NK-92 treated with Interleukin-12 subunit alpha and Interleukin-12 subunit beta, amount 100 ng/mL, for 24 hours (cell line): ENCODE data around the gene EFNA2.

Source experiments
- DNase-seq: peaks from one replicate; lab custom pipeline; 2025; lab: John Stamatoyannopoulos, UW

EFNA2 gene

DNA sequence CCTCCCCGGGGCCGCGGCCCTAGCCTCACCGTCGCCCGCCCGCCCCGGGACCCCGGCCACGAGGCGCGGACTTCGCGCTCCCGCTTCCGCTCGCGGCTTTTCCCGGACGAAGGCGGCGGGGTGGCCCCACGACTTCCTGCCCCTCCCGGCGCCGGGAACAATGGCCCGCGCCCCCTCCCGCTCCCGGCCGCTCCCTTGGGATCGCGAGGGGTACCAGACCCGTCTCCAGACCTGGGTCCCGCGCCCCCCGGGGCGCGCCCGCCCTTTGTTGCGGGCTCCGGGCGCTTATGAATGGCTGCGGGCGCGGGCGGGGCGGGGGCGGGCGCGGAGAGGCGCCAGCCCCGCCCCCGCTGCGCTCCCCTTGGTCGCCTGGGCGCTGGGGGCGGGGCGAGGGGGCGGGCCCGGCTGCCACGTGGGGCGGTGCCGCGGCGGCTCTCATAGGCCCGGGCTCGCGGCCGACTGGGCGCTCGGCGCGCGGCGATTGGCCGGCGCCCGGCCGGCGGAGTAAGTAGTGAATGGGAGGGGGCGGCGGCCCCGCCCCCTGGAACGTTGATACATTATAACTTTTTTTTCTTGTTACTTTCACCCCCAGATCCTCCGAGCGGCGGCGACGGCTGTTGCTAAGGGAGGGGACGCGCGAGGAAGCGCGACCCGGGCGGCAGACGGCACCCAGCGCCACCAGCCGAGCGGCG is 36.2 kb upstream of the EFNA2 start:
- peak; percentile 89 for DNase-seq

DNA sequence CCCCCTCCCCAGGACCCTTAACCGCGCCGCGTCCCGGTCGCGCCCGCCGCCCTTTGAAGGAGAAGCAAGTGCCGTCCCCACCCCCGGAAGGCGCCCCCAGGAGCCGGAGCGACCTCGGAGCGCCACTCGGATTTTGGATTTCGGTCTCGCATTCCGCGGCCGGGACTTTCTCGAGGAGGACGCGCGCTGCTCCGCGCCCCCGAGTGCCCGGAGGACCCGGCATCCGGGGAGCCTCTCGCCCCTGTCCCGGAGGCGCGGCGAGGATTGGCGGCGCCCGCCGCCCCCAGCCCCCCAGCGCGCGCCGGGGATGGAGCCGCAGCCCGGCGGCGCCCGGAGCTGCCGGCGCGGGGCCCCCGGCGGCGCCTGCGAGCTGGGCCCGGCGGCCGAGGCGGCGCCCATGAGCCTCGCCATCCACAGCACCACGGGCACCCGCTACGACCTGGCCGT is 35.7 kb upstream of the EFNA2 start:
- DNase-seq = no peak

DNA sequence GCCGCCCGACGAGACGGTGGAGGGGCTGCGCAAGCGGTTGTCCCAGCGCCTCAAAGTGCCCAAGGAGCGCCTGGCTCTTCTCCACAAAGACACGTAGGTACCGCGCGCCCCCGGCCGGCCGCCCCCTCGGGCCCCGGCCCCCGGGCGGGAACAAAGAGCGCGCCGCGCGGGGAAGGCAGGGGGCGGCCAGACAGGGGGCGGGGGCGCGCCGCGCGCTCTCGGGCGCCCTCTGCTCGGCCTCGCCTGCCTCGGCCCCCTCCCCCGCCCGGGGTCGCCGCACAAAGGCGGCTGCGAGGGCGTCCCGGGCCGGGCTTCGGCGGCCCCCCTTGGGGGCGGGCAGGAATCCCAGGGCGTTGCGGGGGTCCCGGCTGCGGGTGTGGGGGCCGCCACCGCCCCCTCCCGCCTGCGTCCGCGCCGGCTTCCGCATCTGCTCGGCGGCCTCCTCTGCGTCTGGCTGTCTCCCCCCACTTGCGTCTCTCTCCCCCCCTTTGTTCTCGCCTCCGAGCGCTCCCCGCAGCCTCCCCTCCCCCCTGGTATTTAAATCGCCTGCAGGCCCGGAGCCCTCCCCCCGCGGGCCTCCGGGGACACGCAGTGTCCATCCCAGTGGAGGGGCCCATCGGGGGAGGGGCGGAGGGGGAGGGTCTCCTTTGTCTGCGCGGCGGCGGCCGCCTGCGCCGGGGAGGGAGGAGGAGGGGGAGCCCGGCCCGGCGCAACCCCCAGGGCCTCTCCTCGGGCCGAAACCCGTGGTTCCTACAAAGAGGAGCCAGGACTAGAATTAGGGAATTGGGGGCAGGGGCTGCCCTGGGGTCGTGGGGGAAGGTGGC is 35.0 kb upstream of the EFNA2 start:
- DNase-seq = peak; percentile 62

DNA sequence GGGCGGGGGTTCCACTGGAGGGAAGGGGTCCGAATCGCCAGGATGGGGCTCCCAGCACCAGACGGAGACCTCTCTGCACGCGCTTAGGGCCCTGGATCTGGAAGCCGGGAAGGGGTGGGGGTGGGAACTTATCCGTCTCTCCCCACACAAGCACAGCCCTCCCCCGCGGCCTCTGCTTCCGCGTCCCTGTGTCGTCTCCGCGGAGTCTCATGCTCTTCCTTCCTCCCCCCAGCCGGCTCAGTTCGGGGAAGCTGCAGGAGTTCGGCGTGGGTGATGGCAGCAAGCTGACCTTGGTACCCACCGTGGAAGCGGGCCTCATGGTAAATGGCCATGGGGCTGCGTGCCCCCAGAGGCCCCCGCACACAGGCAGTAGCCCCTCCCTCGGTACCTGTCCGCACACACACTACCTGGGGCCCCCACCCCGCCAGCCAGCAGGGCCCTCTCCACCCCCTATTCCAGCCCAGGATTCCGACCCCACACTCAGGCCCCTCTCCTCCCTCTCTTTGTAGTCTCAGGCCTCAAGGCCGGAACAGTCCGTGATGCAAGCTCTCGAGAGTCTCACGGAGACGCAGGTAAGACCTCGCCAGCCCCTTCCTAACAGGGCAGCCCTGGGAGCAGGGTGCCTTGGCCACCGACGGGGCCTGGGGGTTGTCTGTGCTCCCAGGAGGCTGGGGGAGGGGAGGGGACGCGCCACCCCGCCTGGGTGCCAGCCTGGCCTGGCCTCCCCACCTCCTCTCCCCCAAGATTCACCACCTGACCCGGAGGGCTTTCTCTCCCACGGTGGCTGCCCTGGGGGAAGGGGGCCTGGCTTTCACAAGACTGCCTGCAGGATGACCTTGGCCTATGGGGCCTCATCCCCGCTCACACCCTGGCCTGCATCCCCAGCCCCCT is 34.1 kb upstream of the EFNA2 start:
- peak; percentile 66 for DNase-seq

DNA sequence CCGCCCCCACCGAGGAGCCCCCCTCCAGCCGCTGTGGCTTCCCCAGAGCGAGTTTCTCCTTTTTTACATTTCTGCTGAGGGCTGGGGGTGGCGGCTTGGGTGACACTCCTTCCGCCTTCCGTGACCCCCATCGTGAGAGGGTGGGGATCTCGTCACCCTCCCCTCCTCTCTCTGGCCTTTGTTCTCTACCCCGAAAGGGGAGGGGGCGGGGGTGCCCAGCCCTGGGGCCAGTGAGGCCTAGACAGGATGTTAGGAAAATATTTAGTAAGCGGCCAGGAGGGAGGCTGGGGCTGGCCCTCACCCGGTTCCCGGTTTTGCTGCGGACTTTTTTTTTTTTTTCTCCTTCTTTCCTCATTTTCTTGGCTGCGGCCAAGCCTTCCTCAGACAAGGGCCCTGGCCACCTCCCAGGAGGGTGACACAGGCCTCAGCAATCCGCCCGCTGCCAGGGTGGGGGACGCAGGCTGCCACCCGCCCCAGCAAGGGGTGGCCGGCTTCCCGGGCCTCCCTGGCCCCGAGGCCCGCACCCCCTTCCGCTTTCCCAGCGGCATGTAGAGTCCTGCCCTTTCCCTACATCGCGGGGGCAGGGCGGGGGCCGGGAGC is 33.4 kb upstream of the EFNA2 start:
- peak; percentile 88 for DNase-seq

DNA sequence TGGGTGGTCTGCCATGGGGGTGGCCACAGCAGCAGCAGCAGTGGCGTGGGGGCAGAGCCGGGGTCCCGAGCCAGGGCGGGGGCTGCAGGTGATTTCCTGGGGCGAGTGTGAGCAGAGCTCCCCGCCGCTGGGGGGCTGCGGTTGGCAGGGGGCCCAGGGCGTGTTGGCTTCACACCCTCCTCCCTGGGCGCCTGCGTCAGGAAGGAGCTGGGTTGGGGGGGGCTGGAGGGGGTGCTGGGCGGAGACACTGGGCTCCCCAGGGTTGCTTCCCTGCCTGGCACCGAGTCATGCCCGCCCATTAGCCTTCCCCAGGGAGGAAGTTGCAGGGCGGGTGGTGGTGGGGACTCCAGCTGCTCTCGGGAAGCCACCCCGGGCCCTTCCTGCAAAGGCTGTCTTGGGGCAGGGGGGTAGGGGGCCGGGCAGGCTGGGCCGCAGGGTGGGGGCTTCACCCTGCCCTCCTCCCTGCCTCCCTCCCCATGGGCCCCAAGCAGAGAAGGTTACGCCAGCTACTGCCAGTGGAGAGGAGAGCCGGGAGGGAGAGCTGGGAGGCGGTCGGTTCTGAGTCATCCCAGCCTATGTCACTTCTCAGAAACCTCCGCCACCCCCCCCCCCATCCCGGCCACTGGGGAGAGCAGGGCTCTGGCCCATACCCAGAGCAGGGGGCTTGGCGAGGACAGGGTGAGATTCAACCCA is 32.7 kb upstream of the EFNA2 start:
- DNase-seq = peak; percentile 92

DNA sequence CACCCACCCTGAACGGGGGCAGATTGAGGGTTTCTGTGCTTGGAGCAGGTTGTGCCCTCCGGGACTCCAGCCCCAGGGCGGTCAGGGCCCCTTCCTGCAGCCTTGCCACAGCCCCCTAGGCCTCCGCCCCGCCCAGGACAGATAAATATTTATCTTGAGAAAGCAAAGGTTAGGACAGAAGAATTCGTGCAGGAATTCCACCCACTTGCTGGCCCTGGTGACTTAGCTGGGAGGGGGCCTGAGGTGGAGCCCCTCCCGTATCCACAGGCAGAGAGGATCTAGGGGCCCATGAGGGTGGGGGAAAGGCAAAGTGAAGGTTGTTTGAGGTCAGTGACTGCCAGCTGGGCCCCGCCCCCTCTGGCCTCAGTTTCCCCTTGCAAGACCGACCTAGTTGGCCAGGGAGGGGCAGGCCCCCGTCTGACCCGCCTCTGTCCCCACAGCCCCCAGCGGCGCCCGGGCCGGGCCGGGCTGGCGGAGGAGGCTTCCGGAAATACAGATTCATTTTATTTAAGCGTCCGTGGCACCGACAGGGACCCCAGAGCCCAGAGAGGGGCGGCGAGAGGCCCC is 32.1 kb upstream of the EFNA2 start:
- DNase-seq = no peak

DNA sequence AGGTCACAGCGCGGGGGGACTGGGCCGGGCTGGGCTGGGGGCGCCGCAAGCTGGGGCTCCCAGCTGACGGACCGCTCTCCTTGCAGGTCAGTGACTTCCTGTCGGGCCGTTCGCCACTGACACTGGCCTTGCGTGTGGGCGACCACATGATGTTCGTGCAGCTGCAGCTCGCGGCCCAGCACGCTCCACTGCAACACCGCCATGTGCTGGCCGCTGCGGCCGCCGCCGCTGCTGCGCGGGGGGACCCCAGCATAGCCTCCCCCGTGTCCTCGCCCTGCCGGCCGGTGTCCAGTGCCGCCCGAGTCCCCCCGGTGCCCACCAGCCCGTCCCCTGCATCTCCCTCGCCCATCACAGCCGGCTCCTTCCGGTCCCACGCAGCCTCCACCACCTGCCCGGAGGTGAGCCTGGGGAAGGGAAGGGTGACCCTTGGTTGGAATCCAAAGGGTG is 31.6 kb upstream of the EFNA2 start:
- no peak for DNase-seq

DNA sequence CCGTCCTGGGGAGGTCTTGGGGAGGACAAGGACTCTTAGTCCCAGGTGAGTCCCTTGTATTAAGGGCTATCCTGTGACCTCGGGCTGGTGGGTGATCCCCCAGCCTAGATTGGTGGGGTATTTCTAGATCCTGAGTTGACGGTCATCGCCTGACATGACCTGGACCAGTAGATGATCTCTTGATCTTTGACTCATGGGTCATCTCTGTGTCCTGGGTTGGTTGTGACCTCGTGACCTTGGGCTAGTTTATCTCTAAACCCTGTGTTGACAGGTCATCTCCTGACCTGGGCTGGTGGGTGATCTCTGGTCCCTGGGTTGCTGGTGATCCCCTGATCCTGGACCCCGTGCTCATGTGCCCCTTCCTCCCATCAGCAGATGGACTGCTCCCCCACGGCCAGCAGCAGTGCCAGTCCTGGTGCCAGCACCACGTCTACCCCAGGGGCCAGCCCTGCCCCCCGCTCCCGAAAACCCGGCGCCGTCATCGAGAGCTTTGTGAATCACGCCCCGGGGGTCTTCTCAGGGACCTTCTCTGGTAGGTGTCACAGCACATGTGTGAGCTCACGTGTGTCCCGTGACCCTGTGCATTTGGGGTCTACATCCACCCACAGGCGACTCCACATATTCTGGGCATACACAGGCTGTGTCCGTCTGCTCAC is 31.0 kb upstream of the EFNA2 start:
- no peak for DNase-seq

DNA sequence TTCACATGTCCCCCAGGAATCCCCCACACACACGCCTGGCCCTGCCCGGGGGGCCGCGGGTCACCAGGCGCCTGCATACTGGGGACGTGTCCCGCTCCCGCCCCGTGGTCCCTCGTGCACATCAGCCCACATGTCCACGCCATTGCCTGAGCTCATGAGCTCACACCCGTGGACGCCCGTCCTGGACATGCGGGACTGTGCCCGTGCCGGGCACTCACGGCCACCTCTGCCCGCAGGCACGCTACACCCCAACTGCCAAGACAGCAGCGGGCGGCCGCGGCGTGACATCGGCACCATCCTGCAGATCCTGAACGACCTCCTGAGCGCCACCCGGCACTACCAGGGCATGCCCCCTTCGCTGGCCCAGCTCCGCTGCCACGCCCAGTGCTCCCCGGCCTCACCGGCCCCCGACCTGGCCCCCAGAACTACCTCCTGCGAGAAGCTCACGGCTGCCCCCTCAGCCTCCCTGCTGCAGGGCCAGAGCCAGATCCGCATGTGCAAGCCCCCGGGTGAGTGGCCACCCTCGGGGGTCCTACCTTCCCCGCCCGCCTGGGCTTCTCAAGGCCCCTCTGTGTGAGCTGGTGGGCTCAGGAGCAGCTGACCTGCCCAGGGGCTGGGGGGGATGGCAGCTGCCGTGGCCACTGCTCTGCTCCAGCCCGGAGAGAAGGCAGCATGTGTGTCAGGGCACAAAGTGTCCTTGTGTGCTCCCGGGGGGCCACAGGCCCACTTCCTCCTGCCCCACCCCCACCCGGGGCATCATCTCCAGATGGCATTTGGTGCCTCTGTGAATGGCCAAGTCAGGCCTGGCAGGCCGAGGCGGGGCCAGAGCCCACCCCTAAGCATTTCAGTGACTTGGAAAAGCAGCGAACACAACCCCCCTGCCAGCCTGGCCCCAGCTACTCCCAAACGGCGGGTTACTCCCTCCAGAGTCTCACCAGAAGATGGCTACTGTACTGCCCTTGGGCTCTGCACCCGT is 30.2 kb upstream of the EFNA2 start:
- DNase-seq = no peak

DNA sequence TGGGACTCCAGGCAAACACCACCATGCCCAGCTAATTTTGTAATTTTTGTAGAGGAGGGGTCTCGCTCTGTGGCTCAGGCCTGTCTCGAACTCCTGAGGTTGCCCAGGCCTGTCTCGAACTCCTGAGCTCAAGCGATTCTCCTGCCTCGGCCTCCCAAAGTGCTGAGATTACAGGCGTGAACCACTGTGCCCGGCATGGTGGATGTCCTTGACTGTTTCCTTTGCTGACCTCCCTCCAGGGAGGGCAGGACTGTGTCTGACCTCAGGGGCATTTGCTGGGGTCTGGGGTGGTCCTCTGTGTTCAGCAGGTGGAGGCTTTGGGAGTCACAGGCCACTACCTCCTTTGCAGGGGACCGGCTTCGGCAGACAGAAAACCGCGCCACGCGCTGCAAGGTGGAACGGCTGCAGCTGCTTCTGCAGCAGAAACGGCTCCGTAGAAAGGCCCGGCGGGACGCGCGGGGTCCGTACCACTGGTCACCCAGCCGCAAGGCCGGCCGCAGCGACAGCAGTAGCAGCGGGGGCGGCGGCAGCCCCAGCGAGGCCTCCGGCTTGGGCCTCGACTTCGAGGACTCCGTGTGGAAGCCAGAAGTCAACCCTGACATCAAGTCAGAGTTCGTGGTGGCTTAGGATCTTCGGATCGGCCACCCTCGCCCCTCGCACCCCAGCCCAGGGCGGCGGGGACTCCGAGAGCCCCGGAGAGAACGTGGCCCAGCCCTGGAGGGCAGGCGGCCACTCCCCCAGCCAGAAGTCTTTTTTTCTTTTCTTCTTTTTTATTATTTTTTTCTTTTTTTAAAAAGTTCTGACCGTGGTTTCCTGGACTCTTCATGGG is 28.8 kb upstream of the EFNA2 start:
- DNase-seq = no peak

DNA sequence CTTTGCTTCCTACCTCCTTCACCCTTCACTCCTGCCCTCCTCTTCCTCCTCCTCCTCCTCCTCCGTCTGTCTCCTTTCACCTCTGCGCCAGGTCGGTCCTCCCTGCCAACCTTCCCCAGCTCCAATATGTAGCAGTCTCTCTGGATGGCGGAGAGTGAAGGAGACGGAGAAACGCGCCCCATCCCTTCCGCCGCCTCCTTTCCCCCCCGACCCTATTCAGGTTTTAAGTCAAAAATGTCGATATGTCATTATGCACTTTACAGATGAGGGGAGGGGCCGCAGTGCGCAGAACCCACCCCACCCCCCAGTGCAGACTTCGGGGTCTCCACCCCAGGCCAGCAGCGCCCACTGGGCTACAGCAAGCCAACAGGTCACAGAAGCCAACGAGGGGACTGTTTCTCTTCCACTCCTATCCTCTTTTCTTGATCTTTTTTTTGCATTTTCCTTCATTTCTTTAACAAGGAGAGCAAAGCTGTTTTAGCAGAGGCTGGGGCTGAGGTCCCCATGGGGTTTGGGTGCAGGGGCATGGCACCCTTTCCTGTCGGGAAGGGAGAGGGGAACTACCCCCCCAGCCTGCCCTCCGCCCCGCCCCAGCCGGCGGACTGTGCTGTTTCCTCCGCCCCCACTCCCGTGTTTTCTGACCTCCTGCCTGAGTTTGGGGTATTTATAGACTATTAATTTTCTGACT is 28.1 kb upstream of the EFNA2 start:
- no peak for DNase-seq

DNA sequence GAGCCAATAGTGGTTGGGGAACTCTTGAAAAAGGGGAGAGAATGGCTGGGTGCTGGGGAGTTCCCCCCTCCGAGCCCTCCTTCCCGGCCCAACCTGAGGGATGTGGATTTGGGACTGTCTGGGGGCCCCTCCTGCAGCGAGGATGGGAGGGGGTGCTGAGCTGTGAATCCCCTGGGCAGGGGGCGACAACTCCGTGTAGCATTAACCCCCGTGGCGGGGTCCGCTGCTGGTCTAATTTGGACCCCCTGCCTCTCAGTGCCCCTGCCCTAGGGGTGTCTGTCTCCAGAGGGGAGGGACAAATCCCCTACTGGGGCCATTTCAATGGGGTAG is 27.5 kb upstream of the EFNA2 start:
- DNase-seq = no peak

DNA sequence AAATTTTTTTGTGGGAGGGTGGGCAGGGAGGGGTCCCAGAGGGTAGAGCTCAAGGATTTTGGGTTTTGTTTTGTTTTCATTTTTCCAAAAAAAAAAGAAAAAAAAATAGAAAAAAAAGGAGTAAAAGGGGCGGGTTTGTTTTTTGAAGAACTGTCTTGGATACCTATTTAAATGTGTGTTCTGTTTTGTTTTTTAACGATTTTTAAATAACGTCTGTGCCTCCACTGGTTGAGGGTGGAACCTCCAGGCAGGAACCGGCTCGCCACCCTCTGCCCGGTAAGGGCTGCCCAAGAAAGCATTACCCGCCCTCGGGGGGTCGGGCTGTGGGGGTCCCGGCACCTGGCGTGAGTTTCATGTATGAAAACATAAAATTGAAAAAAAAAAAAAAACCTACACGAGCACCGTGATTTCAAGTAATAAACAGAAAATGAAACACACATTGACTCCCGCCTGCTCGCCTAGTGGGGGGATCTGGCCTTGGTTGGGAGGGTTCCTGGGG is 26.9 kb upstream of the EFNA2 start:
- DNase-seq = no peak

DNA sequence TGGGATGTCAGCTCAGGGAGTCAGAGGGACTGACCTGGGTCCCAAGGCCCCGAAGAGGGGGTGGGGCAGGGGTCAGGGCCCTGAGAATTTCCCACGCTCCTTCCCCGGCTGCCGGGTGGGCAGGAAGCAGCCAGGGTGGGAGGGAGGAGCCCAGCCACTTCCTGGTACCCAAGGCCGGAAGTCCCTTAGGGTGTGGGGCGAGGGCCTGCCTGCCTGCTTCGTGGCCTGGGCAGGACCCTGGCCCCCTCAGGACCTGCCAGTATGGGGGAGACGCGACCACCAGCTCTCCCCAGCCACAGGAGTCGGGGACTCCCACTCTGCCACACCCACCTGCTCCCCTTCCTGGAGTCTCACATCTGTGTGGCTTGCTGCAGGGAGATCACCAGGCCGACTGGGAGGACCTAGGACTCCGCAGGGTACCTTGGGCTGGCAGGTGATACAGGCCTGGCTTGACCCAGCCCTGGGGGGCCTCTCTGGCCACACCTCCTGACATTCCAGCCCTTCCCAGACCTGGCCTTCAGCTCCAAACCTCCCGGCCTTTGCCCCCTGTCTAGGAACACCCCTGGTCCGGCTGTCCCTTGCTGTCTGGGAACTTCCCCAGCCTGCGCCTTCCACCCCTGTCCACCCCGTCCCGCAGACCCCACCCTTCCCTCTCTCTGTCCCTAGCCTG is 26.3 kb upstream of the EFNA2 start:
- peak; percentile 73 for DNase-seq

DNA sequence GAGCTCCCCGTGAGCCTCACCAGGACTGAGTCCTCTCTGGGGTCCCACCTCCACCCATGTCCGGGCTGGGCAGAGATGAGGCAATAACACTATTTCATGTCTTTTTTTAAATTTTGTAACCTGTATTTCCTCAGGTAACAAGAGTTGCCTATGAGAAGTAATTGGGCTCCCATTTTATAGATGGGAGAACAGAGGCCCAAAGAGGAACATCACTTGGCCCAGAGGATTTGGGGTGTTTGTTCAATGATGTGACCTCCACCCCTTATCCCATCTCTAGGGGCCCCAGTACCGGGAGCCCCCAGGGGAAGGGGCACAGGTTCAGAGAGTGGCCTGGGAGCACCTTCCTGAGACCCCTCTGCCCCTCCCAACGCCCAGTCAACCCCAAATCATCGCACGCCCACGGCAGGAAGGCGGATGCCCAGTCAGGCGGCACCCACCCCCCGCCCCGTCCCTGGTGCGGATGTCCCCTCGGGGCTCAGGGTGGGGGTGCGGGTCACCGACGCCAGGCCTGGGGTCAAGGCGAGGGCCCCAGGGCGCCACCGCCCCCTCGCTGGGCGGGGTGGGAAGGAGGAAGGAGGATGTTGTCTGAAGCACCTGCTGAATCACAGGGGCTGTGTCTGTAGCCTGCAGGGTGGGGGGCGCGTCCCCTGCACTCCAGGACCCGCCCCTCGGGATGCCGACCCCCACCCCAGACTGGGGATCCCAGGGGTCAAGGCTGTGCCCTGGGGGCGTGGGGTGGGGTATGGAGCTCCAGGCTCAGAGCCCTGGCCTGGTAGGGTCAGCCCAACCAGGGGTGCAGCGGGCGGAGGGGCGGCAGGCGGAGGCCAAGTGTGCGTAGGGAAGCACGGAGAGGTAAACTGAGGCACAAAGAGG is 25.6 kb upstream of the EFNA2 start:
- DNase-seq = no peak
